Stimulated activated CD4-positive, alpha-beta T cell treated with anti-CD3 and anti-CD28 coated beads, Interleukin-1b, Interleukin-23, amount 100 ng/mL, for 4 hours (primary cell): Measurements from ENCODE around the gene RBP5.

ENCODE experiments used
- DNase-seq, 2 donors: peaks; one replicate each; pipeline ENCODE4 v3.0.0-alpha.2; 2020; ENCODE audit warnings: low read depth in 2 of 2

The RBP5 gene

GRCh38 chr12:7073946-7074345, 54.7 kb downstream of the RBP5 start:
- DNase-seq, result no peak
